ENCODE measurements around the gene CDK3. TPM values are rescaled to one million over a fixed set of nuclear protein-coding genes. Genes with fewer than 3 reads are reported as not detected.

CDK3 gene
- total and polyA plus RNA-seq, 9 of the 15 experiments (the other 6 are each of a cell fraction or from before 2014, with no cell fraction given): 0.55 to 8.2 (median 4.7) TPM

GRCh38 chr17:75970626-75971025 is 30.0 kb upstream of the CDK3 start:
- ChIA-PET POLR2A (interaction anchor here (0.8 to 1.5 kb wide), 6 partner anchors 10 to 302 kb away, joined by 3 to 5 read pairs (median 4); no protein-coding TSS in a partner anchor), CTCF (ENCODE audit: low intra/inter-chr PET ratio) (no interaction called here)
- no peak for DNase-seq (ENCODE audit: extremely low read depth in 1 of 4, low spot score in 3 of 4)
- H2AFZ ChIP-seq (ENCODE audit: low read depth, low read length): no peak overlapping the region
- peaks cover 14% of the 10 kb centered on the region for H4K20me1 ChIP-seq (replicated peaks; ENCODE audit: control insufficient read depth, insufficient read depth, low read length)
- H3K9me3 ChIP-seq (replicated peaks; ENCODE audit: control insufficient read depth, insufficient read depth, low read depth, low read length): no peaks in the 10 kb centered on the region
- peak overlapping the region; percentile 71 for H3K27ac ChIP-seq (ENCODE audit: extremely low read depth, low read depth, low read length)
- FAIRE-seq: no peak
- no peak for ATAC-seq
- WGBS (ENCODE audit: insufficient coverage, low coverage, missing lambda C conversion rate): 18% methylated on average over 7 of the region's 7 CpGs
- H3K36me3 ChIP-seq (ENCODE audit: control insufficient read depth, insufficient read depth, low read length): peaks cover 7% of the 10 kb centered on the region; the same call in 2 of the 3 replicates
- H3K9ac ChIP-seq (ENCODE audit: insufficient read depth in 1 of 2, low read depth in 2 of 2, low read length in 2 of 2): peak overlapping the region in 1 of 2 experiments; percentile 14; a peak in 1 of 4 replicates
- in situ Hi-C loops (cut with MboI): no loop called here
- no peaks in the 10 kb centered on the region; the same call in 2 of the 3 replicates for H3K79me2 ChIP-seq (ENCODE audit: control insufficient read depth, insufficient read depth, low read length)
- no peak overlapping the region for H3K4me3 ChIP-seq
- intact Hi-C loops (cut with micrococcal nuclease): loop anchor here (10.0 kb wide), 1 partner anchor 186 kb away; the partner anchor contains the start of gene UNK
- no peaks in the 10 kb centered on the region for H3K9me1 ChIP-seq (ENCODE audit: control insufficient read depth, insufficient read depth, low read length)
- peaks cover 15 to 19% of the 10 kb centered on the region in 2 experiments; a peak in 4 of 5 replicates for H3K4me1 ChIP-seq (replicated peaks in 1 of 2; ENCODE audit: control insufficient read depth in 2 of 2, insufficient read depth in 2 of 2, low read length in 2 of 2)
- H3K27me3 ChIP-seq (ENCODE audit: control insufficient read depth in 2 of 2, insufficient read depth in 2 of 2, low read length in 2 of 2): no peaks in the 10 kb centered on the region
- peak overlapping the region; percentile 43 for H3K4me2 ChIP-seq (ENCODE audit: insufficient read depth, low read length)
- no TSS peak for BruUV-seq (replicated peaks)
- peak; percentile 58; the same call in 1 of the 2 replicates for TF ChIP-seq REST (IDR thresholded peaks at IDR 0.05; ENCODE audit: borderline replicate concordance)
- no peak for TF ChIP-seq REST (CRISPR knock-in tag; IDR thresholded peaks at IDR 0.05; ENCODE audit: low read depth)
- TF ChIP-seq TAF7 (tag; IDR thresholded peaks at IDR 0.05): no peak
- TF ChIP-seq ZNF444 (CRISPR knock-in tag; IDR thresholded peaks at IDR 0.05): no peak
- 0 out of 2 replicates have a peak, but pooled peaks have one; percentile 13 for TF ChIP-seq ADNP (tag; IDR thresholded peaks at IDR 0.05)
- TF ChIP-seq TOE1 (IDR thresholded peaks at IDR 0.05; ENCODE audit: borderline replicate concordance): peak; percentile 92; the same call in 1 of the 2 replicates
- no peak for TF ChIP-seq TOE1 (CRISPR knock-in tag; IDR thresholded peaks at IDR 0.05; ENCODE audit: borderline replicate concordance, low read depth)
- TF ChIP-seq RAD51 (IDR thresholded peaks at IDR 0.05; ENCODE audit: borderline replicate concordance, low read depth): peak; percentile 91
- no peak for TF ChIP-seq HNRNPK (IDR thresholded peaks at IDR 0.05; ENCODE audit: low read depth, low read length, poor library complexity, severe bottlenecking)
- TF ChIP-seq TSC22D4 (tag; IDR thresholded peaks at IDR 0.05): no peak

Measured in K562 (cell line).